Breast epithelium (tissue), 4 donors: ENCODE results near the gene GARS1. TPM values are rescaled to one million over a fixed set of nuclear protein-coding genes. Genes with fewer than 3 reads are reported as not detected.
"Not testable (repeated sequence)": the region's sequence is repeated elsewhere in the genome, so short reads cannot be mapped to it uniquely, and the experiment has no call there.

ENCODE experiments used
- DNase-seq, 2 donors: peaks; one replicate each; pipeline ENCODE4 v3.0.0-alpha.2; 2019; ENCODE audit warnings: low spot score in 2 of 2
- H3K27ac ChIP-seq, 2 donors: fragments of 200-600 bp; sonication (generic) in 1 of 2; one replicate each; pipeline ENCODE4 v1.5.1; 2016 to 2019; ENCODE audit warnings: mild to moderate bottlenecking in 1 of 2
- H3K27me3 ChIP-seq, 2 donors: fragments of 200-600 bp; sonication (generic) in 1 of 2; one replicate each; pipeline versions ENCODE4 v1.5.1 to v1.6.0; 2017 to 2019; ENCODE audit warnings: control low read depth in 1 of 2, mild to moderate bottlenecking in 1 of 2
- H3K36me3 ChIP-seq: fragments of 200-600 bp; one replicate; pipeline ENCODE4 v1.5.1; 2019
- H3K4me1 ChIP-seq, 2 donors: fragments of 200-600 bp; sonication (generic); one replicate each; pipeline ENCODE4 v1.5.1; 2016 to 2019; ENCODE audit warnings: control low read depth in 1 of 2
- H3K4me3 ChIP-seq, 3 donors: fragments of 200-600 bp; sonication (generic); 1 replicate in 2 of 3; 2 replicates in 1 of 3; pipeline ENCODE4 v1.5.1; 2016 to 2019; ENCODE audit warnings: mild to moderate bottlenecking in 3 of 3, moderate library complexity in 2 of 3
- H3K9me3 ChIP-seq, 2 donors: fragments of 200-600 bp; sonication (generic) in 1 of 2; one replicate each; pipeline ENCODE4 v1.5.1; 2016 to 2019; ENCODE audit warnings: control low read depth in 1 of 2
- CTCF ChIP-seq, 3 donors: fragments of 450-650 bp; IDR thresholded peaks; one replicate each; pipeline ENCODE4 v1.5.1; 2016 to 2017; ENCODE audit warnings: antibody characterized with exemption in 3 of 3, mild to moderate bottlenecking in 3 of 3, moderate library complexity in 3 of 3
- POLR2A ChIP-seq: fragments of 450-650 bp; IDR thresholded peaks from one replicate; pipeline ENCODE4 v1.6.1; 2016; ENCODE audit warnings: antibody characterized with exemption, mild to moderate bottlenecking, moderate library complexity
- POLR2AphosphoS5 ChIP-seq, 3 donors: sonication (generic); formaldehyde crosslinking; IDR thresholded peaks; one replicate each; pipeline ENCODE4 v1.6.1; 2017; ENCODE audit warnings: antibody characterized with exemption in 3 of 3
- intact Hi-C: fragments of 100-400 bp; cut with DNase I; formaldehyde crosslinking; loops from one replicate; pipeline ENCODE4 v1.15.1; 2023; ENCODE audit warnings: low total_unique reads
- total RNA-seq, 3 donors: library from RNA; depleted of rRNA; stranded (reverse); fragments of >200 nt; gene quantifications; one replicate each; pipeline ENCODE4 v1.1.0, GENCODE V29; 2016

The GARS1 gene
- total RNA-seq, 3 donors from 2014 or later = 50.9 to 66.9 (median 56.8) TPM

- Histone ChIP-seq H3K9me3 (no peaks in the 10 kb centered on the region), H3K27me3 (no peaks in the 10 kb centered on the region), H3K27ac (peak overlapping the region; percentile 86 to 87), H3K4me3 (peak overlapping the region in 1 of 3 donors; percentile 48), H3K36me3 (no peaks in the 10 kb centered on the region), H3K4me1 (peaks cover 0 to 20% of the 10 kb centered on the region in 2 donors)
- no peak for DNase-seq
- TF ChIP-seq POLR2AphosphoS5 (IDR thresholded peaks at IDR 0.05) (no peak), CTCF (IDR thresholded peaks at IDR 0.05) (no peak), POLR2A (no peak)
- intact Hi-C loops = no loop called here
Measured at GRCh38 chr7:30562909-30563308, 31.8 kb upstream of the GARS1 start.

- Histone ChIP-seq H3K27ac (peak overlapping the region; percentile 86 to 87), H3K4me1 (peaks cover 0 to 20% of the 10 kb centered on the region in 2 donors), H3K4me3 (peak overlapping the region in 1 of 3 donors; percentile 48), H3K27me3 (no peaks in the 10 kb centered on the region), H3K36me3 (no peaks in the 10 kb centered on the region), H3K9me3 (no peaks in the 10 kb centered on the region)
- TF ChIP-seq CTCF (IDR thresholded peaks at IDR 0.05) = no peak
- no peak for TF ChIP-seq POLR2AphosphoS5 (IDR thresholded peaks at IDR 0.05)
- no peak for TF ChIP-seq POLR2A
- peak; percentile 59 to 60 for DNase-seq
- intact Hi-C loops = no loop called here
Measured at GRCh38 chr7:30563326-30563942, 31.2 kb upstream of the GARS1 start.

GRCh38 chr7:30564243-30564892, 30.3 kb upstream of the GARS1 start:
- peak overlapping the region; percentile 86 to 87 for H3K27ac ChIP-seq
- intact Hi-C loops = no loop called here
- H3K4me3 ChIP-seq = no peak overlapping the region
- peak; percentile 79 to 83 for DNase-seq
- no peaks in the 10 kb centered on the region for H3K36me3 ChIP-seq
- no peaks in the 10 kb centered on the region for H3K9me3 ChIP-seq
- peaks cover 0 to 17% of the 10 kb centered on the region in 2 donors for H3K4me1 ChIP-seq
- no peak for TF ChIP-seq POLR2A
- peak; percentile 71 to 93 (median 89) for TF ChIP-seq CTCF (IDR thresholded peaks at IDR 0.05)
- TF ChIP-seq POLR2AphosphoS5 (IDR thresholded peaks at IDR 0.05) = peak in 2 of 3 donors; percentile 16 to 47
- H3K27me3 ChIP-seq = no peaks in the 10 kb centered on the region

- no peak overlapping the region for H3K4me3 ChIP-seq
- no peak for DNase-seq
- H3K36me3 ChIP-seq = no peaks in the 10 kb centered on the region
- H3K4me1 ChIP-seq = peaks cover 0 to 9% of the 10 kb centered on the region in 2 donors
- no peaks in the 10 kb centered on the region for H3K9me3 ChIP-seq
- intact Hi-C loops = no loop called here
- no peak overlapping the region for H3K27ac ChIP-seq
- TF ChIP-seq POLR2AphosphoS5 (IDR thresholded peaks at IDR 0.05) (no peak), CTCF (IDR thresholded peaks at IDR 0.05) (no peak), POLR2A (no peak)
- no peaks in the 10 kb centered on the region for H3K27me3 ChIP-seq
Measured at GRCh38 chr7:30566596-30566995, 28.1 kb upstream of the GARS1 start.

- Histone ChIP-seq H3K4me3 (no peak overlapping the region), H3K4me1 (peaks cover 0 to 9% of the 10 kb centered on the region in 2 donors), H3K27me3 (no peaks in the 10 kb centered on the region), H3K27ac (no peak overlapping the region), H3K9me3 (no peaks in the 10 kb centered on the region), H3K36me3 (no peaks in the 10 kb centered on the region)
- no peak for DNase-seq
- intact Hi-C loops = no loop called here
- TF ChIP-seq CTCF (IDR thresholded peaks at IDR 0.05) (no peak), POLR2A (no peak), POLR2AphosphoS5 (IDR thresholded peaks at IDR 0.05) (no peak)
Measured at GRCh38 chr7:30567081-30567480, 27.6 kb upstream of the GARS1 start.

- H3K27me3 ChIP-seq, H3K36me3 ChIP-seq: not testable (repeated sequence)
Measured at GRCh38 chr7:30570238-30570637, 24.4 kb upstream of the GARS1 start.

More at GRCh38 chr7:30570238-30570637, 24.4 kb upstream of the GARS1 start:
- H3K4me3 ChIP-seq, H3K4me1 ChIP-seq, intact Hi-C loops, DNase-seq, H3K27ac ChIP-seq, H3K9me3 ChIP-seq: not testable (repeated sequence)
